Stimulated activated naive CD8-positive, alpha-beta T cell treated with anti-CD3 and anti-CD28 coated beads, Interleukin-15, amount 100 ng/mL, for 72 hours (primary cell): Measurements from ENCODE around the gene TENT4A.

ENCODE experiments used
- ATAC-seq: fragments of 150-1000 bp; cut with Tn5 transposase; 2 replicates; pipeline ENCODE4 v1.10.0; 2021; ENCODE audit warnings: mild to moderate bottlenecking, moderate library complexity
- DNase-seq, 2 donors: peaks; one replicate each; pipeline ENCODE4 v3.0.0; 2021 to 2022
- H3K27ac Mint-ChIP-seq, 2 donors: one replicate each; pipeline ENCODE4 v1.8.0; 2022; ENCODE audit warnings: mild to moderate bottlenecking in 2 of 2, mixed read lengths in 2 of 2, moderate library complexity in 2 of 2
- H3K27me3 Mint-ChIP-seq: one replicate; pipeline ENCODE4 v1.8.0; 2022; ENCODE audit warnings: mixed read lengths
- H3K4me1 Mint-ChIP-seq: one replicate; pipeline ENCODE4 v1.8.0; 2022; ENCODE audit warnings: mild to moderate bottlenecking, mixed read lengths
- H3K4me3 Mint-ChIP-seq, 2 donors: one replicate each; pipeline ENCODE4 v1.8.0; 2022; ENCODE audit warnings: mild to moderate bottlenecking in 2 of 2, mixed read lengths in 2 of 2, moderate library complexity in 1 of 2
- H3K9me3 Mint-ChIP-seq, 2 donors: one replicate each; pipeline ENCODE4 v1.8.0; 2022; ENCODE audit warnings: mixed read lengths in 2 of 2

The TENT4A gene

DNA sequence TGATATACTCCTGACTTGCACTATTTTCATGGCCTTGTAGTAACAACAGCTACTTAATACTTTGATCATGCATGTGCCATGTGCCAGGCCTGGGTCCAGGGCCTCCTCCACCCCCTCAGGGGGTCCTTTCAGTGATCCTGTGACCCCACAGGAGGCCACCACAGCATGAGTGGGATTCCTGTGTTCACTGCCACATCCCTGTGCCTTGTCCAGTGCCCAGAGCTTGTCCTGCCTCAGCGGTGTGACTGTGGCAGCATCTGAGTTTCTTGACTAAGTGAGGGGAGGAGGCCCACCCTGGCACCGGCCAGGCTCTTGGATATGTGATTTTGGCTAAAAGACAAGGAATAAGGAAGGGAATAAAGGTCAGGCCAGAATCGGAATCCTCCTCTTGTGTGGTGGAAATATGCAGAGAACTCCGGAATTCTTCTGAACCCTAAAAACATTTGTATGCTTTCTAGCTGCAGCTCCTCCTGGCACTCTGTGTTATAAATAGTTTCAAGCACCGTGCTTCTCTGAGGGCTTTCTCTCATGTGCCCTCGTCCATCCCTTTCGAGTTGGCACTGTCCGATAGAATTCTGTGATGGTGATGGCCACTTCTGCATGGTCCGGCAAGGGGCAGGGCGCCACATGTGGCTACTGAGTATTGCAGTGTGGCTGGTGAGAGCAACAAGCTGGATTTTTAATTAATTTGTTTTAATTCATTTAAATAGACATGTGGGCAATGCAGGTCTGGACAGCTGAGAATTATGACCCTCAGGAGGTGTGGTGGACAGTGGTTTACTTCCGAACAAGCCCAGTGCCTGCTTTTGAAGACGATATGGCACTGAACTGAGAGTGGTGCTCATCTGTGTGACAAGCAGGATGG, 31.8 kb downstream of the TENT4A start:
- no peak for ATAC-seq
- H3K27ac Mint-ChIP-seq = peak overlapping the region in 1 of 2 donors; percentile 19

DNA sequence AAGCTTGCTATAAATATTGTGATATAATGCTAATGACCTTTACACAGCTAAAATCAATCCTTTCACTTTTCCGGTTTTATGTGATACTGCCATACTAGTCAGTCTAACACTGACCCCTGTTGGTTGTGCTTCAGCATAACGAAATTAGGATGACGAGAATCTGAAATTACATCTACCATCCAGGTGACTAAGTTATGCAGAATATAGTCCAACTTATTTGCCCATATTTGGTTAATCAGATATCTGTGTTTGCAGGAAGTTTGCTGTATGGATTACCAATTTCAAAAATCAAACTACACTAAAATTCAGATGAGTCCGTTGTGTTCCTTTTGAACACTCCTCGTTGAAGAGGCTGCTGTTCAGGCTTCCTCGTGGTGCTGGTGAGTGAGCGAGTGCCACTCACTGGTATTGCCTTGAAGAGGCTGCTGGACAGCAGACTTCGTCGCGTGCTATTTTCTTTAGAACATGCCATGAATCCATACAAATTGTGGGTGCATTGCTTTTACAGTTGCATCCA, 32.5 kb downstream of the TENT4A start:
- ATAC-seq (peak; percentile 84), DNase-seq (no peak)
- no peaks in the 10 kb centered on the region for H3K27me3 Mint-ChIP-seq
- no peak overlapping the region for H3K4me3 Mint-ChIP-seq
- no peaks in the 10 kb centered on the region for H3K9me3 Mint-ChIP-seq
- H3K27ac Mint-ChIP-seq = no peak overlapping the region
- peaks cover 32% of the 10 kb centered on the region for H3K4me1 Mint-ChIP-seq

More for the DNA sequence above, 31.8 kb downstream of the TENT4A start:
- Mint-ChIP-seq H3K9me3 (no peaks in the 10 kb centered on the region), H3K4me1 (peaks cover 25% of the 10 kb centered on the region), H3K27me3 (no peaks in the 10 kb centered on the region), H3K4me3 (no peak overlapping the region)
- DNase-seq = no peak

GRCh38 chr5:6746244-6746643, 33.0 kb downstream of the TENT4A start:
- no peak for DNase-seq
- peaks cover 32% of the 10 kb centered on the region for H3K4me1 Mint-ChIP-seq
- no peak overlapping the region for H3K4me3 Mint-ChIP-seq
- no peak for ATAC-seq
- H3K27ac Mint-ChIP-seq = no peak overlapping the region
- H3K9me3 Mint-ChIP-seq = no peaks in the 10 kb centered on the region
- no peaks in the 10 kb centered on the region for H3K27me3 Mint-ChIP-seq

DNA sequence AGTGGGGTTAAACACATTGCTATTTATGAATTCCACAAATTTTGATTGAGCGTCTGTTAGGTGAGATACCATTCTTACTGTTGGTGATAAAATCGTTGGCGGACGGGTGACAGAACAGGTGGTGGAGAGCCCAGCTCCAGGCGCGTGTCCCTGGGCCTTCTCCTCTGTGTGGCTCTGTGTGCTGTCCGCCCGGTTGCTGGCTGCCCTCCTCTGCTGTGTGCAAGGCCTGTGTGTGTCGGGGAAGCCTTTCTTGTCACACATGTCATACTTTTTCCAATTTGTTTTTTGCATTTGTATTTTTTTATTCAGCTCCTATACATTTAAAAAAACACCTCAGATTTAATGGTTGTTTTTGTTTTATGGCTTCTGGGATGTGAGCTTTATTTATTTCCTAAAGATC, 33.9 kb downstream of the TENT4A start:
- no peak overlapping the region for H3K27ac Mint-ChIP-seq
- no peaks in the 10 kb centered on the region for H3K27me3 Mint-ChIP-seq
- DNase-seq (no peak), ATAC-seq (no peak)
- H3K9me3 Mint-ChIP-seq = no peaks in the 10 kb centered on the region
- peaks cover 32% of the 10 kb centered on the region for H3K4me1 Mint-ChIP-seq
- no peak overlapping the region for H3K4me3 Mint-ChIP-seq

GRCh38 chr5:6748142-6748541, 34.9 kb downstream of the TENT4A start:
- Mint-ChIP-seq H3K4me1 (peaks cover 32% of the 10 kb centered on the region), H3K9me3 (no peaks in the 10 kb centered on the region), H3K27ac (peak overlapping the region in 1 of 2 donors; percentile 71)

GRCh38 chr5:6749026-6749716, 35.9 kb downstream of the TENT4A start:
- Mint-ChIP-seq H3K4me1 (peaks cover 32% of the 10 kb centered on the region), H3K4me3 (no peak overlapping the region), H3K27me3 (no peaks in the 10 kb centered on the region), H3K9me3 (no peaks in the 10 kb centered on the region), H3K27ac (peak overlapping the region in 1 of 2 donors; percentile 71)
- DNase-seq (no peak), ATAC-seq (no peak)

More at GRCh38 chr5:6748142-6748541, 34.9 kb downstream of the TENT4A start:
- DNase-seq (no peak), ATAC-seq (no peak)
- Mint-ChIP-seq H3K4me3 (no peak overlapping the region), H3K27me3 (no peaks in the 10 kb centered on the region)

DNA sequence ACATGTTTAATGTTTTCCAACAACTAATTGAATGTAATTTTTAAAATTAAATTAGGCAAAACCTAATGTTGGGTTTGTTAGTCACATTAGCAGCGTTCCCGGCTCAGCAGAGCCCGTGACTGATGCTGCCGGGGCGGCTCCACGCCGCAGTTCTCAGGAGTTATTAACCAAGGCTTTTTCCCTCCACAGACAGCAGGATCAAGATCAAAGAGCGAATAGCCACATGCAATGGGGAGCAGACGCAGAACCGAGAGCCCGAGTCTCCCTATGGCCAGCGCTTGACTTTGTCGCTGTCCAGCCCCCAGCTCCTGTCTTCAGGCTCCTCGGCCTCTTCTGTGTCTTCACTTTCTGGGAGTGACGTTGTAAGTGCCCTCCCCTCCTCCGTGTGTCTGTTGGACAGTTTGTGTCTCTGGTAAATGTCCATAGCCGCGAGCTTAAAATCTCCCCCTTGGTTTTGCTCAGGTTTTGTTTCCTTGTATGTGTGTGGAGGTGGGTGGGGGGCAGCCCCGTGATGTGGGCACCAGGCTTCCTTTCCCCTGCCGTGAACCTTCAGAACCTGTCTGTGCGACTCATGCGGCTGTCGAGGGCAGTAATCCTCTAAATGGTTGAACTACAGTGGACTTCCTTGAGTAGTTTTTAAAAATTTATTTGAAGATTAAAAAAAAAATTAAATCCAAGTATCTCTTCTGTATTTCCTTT, 37.1 kb downstream of the TENT4A start:
- H3K27ac Mint-ChIP-seq = no peak overlapping the region
- no peak for DNase-seq
- ATAC-seq = no peak
- no peaks in the 10 kb centered on the region for H3K9me3 Mint-ChIP-seq
- H3K4me1 Mint-ChIP-seq = peaks cover 25% of the 10 kb centered on the region
- no peaks in the 10 kb centered on the region for H3K27me3 Mint-ChIP-seq
- H3K4me3 Mint-ChIP-seq = no peak overlapping the region

DNA sequence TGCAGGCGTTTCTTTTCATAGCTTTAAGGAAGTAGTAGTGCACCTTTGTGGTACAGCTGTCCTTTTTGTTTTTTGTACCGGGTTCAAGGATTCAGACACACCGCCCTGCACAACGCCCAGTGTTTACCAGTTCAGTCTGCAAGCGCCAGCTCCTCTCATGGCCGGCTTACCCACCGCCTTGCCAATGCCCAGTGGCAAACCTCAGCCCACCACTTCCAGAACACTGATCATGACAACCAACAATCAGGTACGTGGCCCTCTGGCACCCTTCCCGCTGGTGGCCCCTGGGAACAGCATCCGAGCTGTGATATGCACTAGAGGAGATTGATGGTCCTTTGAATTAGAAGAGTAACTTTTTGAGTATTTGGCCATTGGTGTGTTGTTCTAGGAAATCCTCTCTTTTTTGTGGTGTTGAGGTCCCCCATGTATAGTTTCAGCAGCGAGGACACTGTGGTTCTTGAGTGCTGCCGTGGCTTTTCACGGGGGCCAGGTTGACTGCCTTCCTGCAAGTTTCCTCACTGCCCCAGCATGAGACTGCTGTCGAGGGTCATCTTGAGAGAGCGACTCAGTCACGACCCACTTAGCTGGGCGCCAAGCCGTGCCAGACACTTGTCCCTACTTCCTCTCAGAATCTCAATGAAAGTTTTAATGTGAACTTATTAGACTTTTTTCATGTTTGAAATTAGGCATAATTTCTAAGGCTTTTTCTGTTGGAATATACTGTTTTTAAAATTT, 37.9 kb downstream of the TENT4A start:
- ATAC-seq (no peak), DNase-seq (no peak)
- peak overlapping the region in 1 of 2 donors; percentile 59 for H3K27ac Mint-ChIP-seq
- H3K4me1 Mint-ChIP-seq = peaks cover 17% of the 10 kb centered on the region
- H3K9me3 Mint-ChIP-seq = no peaks in the 10 kb centered on the region
- no peaks in the 10 kb centered on the region for H3K27me3 Mint-ChIP-seq
- no peak overlapping the region for H3K4me3 Mint-ChIP-seq

DNA sequence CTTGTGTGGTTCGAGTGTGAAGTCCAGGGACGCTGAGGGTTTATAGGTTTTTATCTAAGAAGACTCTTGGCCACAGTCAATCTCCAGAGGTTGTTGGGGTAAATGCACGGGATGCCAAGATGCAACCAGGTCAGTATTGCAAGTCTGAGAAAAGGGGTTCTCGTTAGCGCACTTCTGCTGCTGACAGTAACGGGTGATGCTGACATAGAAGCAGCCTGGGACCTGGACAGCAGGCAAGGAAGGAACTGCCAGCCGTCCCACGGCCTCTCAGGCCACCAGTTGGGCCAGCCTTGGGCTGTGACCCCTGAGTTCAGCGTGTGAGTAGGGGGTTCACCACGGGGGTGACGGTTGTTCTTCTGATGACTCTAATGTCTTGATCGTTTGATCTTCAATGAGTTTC, 39.0 kb downstream of the TENT4A start:
- Mint-ChIP-seq H3K4me3 (no peak overlapping the region), H3K27ac (no peak overlapping the region), H3K9me3 (no peaks in the 10 kb centered on the region), H3K27me3 (no peaks in the 10 kb centered on the region), H3K4me1 (peaks cover 17% of the 10 kb centered on the region)
- DNase-seq (no peak), ATAC-seq (no peak)

DNA sequence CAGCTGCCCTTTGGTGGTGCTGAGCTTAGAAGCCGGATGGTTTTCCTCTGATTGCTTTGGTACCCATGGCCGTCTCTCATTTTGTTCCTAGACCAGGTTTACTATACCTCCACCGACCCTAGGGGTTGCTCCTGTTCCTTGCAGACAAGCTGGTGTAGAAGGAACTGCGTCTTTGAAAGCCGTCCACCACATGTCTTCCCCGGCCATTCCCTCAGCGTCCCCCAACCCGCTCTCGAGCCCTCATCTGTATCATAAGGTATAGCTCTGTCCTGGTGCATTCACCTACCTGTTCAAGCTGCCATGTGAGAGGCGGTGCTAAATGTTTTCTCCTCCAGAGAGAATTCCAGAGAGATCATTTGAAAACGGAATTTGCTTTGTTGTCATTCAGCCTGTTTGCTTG, 39.5 kb downstream of the TENT4A start:
- DNase-seq (no peak), ATAC-seq (no peak)
- no peak overlapping the region for H3K27ac Mint-ChIP-seq
- H3K9me3 Mint-ChIP-seq = no peaks in the 10 kb centered on the region
- no peak overlapping the region for H3K4me3 Mint-ChIP-seq
- no peaks in the 10 kb centered on the region for H3K27me3 Mint-ChIP-seq
- H3K4me1 Mint-ChIP-seq = peaks cover 17% of the 10 kb centered on the region

- peaks cover 11% of the 10 kb centered on the region for H3K4me1 Mint-ChIP-seq
- H3K27ac Mint-ChIP-seq = peak overlapping the region in 1 of 2 donors; percentile 72
- no peaks in the 10 kb centered on the region for H3K27me3 Mint-ChIP-seq
- DNase-seq (no peak), ATAC-seq (no peak)
- H3K9me3 Mint-ChIP-seq = no peaks in the 10 kb centered on the region
- H3K4me3 Mint-ChIP-seq = no peak overlapping the region
These were observed 40.6 kb downstream of the TENT4A start for GRCh38 chr5:6753851-6754250.

DNA sequence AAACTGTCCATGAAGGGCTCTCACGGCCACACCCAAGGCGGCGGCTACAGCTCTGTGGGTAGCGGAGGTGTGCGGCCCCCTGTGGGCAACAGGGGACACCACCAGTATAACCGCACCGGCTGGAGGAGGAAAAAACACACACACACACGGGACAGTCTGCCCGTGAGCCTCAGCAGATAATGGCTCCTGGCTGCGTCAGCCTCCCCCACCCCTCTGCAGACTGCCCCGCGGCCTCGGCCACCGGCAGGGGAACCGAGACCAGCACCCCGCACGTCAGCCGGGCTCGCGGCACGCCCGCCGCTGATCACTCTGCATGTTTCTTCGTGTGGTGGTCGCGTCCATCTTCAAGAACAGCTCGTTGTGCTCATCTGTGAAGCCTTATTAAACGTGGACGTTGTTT, 41.5 kb downstream of the TENT4A start:
- no peak for ATAC-seq
- Mint-ChIP-seq H3K4me3 (no peak overlapping the region), H3K9me3 (no peaks in the 10 kb centered on the region), H3K4me1 (peaks cover 10% of the 10 kb centered on the region), H3K27ac (peak overlapping the region in 1 of 2 donors; percentile 36), H3K27me3 (no peaks in the 10 kb centered on the region)
- no peak for DNase-seq

DNA sequence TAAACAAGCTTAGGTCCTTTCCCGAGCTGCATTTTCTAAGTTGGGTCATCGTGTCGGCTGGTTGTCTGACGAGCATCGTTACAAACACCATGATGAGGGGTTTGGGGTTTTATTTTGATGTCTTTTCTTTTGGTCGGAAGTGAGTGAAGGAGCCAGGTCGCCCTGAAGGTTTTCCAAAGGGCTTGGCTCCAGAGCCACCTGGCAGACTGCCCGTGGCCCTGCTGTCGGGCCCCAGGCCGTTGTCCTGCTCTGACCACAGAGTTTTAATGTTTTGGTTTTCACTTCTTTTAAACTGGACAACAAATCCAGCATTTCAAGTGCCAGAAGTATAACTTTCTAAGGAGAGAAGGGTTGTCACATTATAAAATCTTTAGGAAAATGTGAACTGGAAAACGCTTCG, 42.3 kb downstream of the TENT4A start:
- no peaks in the 10 kb centered on the region for H3K9me3 Mint-ChIP-seq
- ATAC-seq (no peak), DNase-seq (no peak)
- peaks cover 8% of the 10 kb centered on the region for H3K4me1 Mint-ChIP-seq
- H3K4me3 Mint-ChIP-seq = no peak overlapping the region
- H3K27ac Mint-ChIP-seq = no peak overlapping the region
- H3K27me3 Mint-ChIP-seq = no peaks in the 10 kb centered on the region

GRCh38 chr5:6755941-6756340, 42.7 kb downstream of the TENT4A start:
- no peak overlapping the region for H3K4me3 Mint-ChIP-seq
- no peak overlapping the region for H3K27ac Mint-ChIP-seq
- no peaks in the 10 kb centered on the region for H3K9me3 Mint-ChIP-seq
- no peak for ATAC-seq
- DNase-seq = no peak
- H3K4me1 Mint-ChIP-seq = peaks cover 5% of the 10 kb centered on the region
- H3K27me3 Mint-ChIP-seq = no peaks in the 10 kb centered on the region

- peaks cover 5% of the 10 kb centered on the region for H3K4me1 Mint-ChIP-seq
- ATAC-seq (no peak), DNase-seq (no peak)
- H3K4me3 Mint-ChIP-seq = no peak overlapping the region
- H3K27me3 Mint-ChIP-seq = no peaks in the 10 kb centered on the region
- H3K27ac Mint-ChIP-seq = no peak overlapping the region
- H3K9me3 Mint-ChIP-seq = no peaks in the 10 kb centered on the region
These were observed 44.3 kb downstream of the TENT4A start for GRCh38 chr5:6757414-6757969.
